ENCODE data around the gene HOXA13. TPM values are rescaled to one million over a fixed set of nuclear protein-coding genes. Genes with fewer than 3 reads are reported as not detected.

Gene HOXA13
- total and polyA plus RNA-seq, 4 donors = 0.10 TPM; not detected in 3

GRCh38 chr7:27157702-27158431 lies 42.0 kb downstream of the HOXA13 start:
- Histone ChIP-seq H3K36me3 (ENCODE audit: control insufficient read depth, insufficient read depth, low read length) (peaks cover 17% of the 10 kb centered on the region), H3K9me3 (ENCODE audit: control insufficient read depth, insufficient read depth, low read length) (no peaks in the 10 kb centered on the region), H3K27ac (ENCODE audit: low read depth, low read length) (peak overlapping the region; percentile 99), H3K27me3 (ENCODE audit: control insufficient read depth, insufficient read depth, low read length) (peaks cover 11% of the 10 kb centered on the region), H3K4me1 (ENCODE audit: control insufficient read depth, insufficient read depth, low read length) (peaks cover 74% of the 10 kb centered on the region), H3K4me3 (ENCODE audit: low read depth, low read length) (peak overlapping the region; percentile 74)
- peak in 1 of 6 donors; percentile 54 for DNase-seq (ENCODE audit: low read depth in 4 of 6, low spot score in 6 of 6)
- WGBS (ENCODE audit: insufficient coverage) = 31% methylated on average over 13 of the region's 30 CpGs

GRCh38 chr7:27156916-27157701 lies 42.8 kb downstream of the HOXA13 start:
- peak overlapping the region; percentile 99 for H3K27ac ChIP-seq (ENCODE audit: low read depth, low read length)
- peaks cover 11% of the 10 kb centered on the region for H3K27me3 ChIP-seq (ENCODE audit: control insufficient read depth, insufficient read depth, low read length)
- peaks cover 80% of the 10 kb centered on the region for H3K4me1 ChIP-seq (ENCODE audit: control insufficient read depth, insufficient read depth, low read length)

GRCh38 chr7:27156508-27156898 lies 43.4 kb downstream of the HOXA13 start, which contains the start of gene HOXA7:
Gene HOXA7 (minus strand): TSS chr7:27156675. CDS start chr7:27156545, 130 bp downstream.
- H3K9me3 ChIP-seq (ENCODE audit: control insufficient read depth, insufficient read depth, low read length) = no peaks in the 10 kb centered on the region
- peaks cover 11% of the 10 kb centered on the region for H3K27me3 ChIP-seq (ENCODE audit: control insufficient read depth, insufficient read depth, low read length)
- H3K27ac ChIP-seq (ENCODE audit: low read depth, low read length) = peak within 1 kb of the TSS; percentile 99
- peak within 1 kb of the TSS; percentile 74 for H3K4me3 ChIP-seq (ENCODE audit: low read depth, low read length)
- WGBS (ENCODE audit: insufficient coverage) = 0% methylated on average over 27 of the region's 33 CpGs
- DNase-seq (ENCODE audit: low read depth in 4 of 6, low spot score in 6 of 6) = peak in 4 of 6 donors; percentile 81 to 97 (median 91)
- peaks cover 80% of the 10 kb centered on the region for H3K4me1 ChIP-seq (ENCODE audit: control insufficient read depth, insufficient read depth, low read length)
- peaks cover 12% of the 10 kb centered on the region for H3K36me3 ChIP-seq (ENCODE audit: control insufficient read depth, insufficient read depth, low read length)

More at GRCh38 chr7:27156916-27157701, 42.8 kb downstream of the HOXA13 start:
- Histone ChIP-seq H3K36me3 (ENCODE audit: control insufficient read depth, insufficient read depth, low read length) (peaks cover 17% of the 10 kb centered on the region), H3K9me3 (ENCODE audit: control insufficient read depth, insufficient read depth, low read length) (no peaks in the 10 kb centered on the region), H3K4me3 (ENCODE audit: low read depth, low read length) (peak overlapping the region; percentile 74)
- WGBS (ENCODE audit: insufficient coverage) = 11% methylated on average over 17 of the region's 30 CpGs
- peak in 1 of 6 donors; percentile 78 for DNase-seq (ENCODE audit: low read depth in 4 of 6, low spot score in 6 of 6)

DNA sequence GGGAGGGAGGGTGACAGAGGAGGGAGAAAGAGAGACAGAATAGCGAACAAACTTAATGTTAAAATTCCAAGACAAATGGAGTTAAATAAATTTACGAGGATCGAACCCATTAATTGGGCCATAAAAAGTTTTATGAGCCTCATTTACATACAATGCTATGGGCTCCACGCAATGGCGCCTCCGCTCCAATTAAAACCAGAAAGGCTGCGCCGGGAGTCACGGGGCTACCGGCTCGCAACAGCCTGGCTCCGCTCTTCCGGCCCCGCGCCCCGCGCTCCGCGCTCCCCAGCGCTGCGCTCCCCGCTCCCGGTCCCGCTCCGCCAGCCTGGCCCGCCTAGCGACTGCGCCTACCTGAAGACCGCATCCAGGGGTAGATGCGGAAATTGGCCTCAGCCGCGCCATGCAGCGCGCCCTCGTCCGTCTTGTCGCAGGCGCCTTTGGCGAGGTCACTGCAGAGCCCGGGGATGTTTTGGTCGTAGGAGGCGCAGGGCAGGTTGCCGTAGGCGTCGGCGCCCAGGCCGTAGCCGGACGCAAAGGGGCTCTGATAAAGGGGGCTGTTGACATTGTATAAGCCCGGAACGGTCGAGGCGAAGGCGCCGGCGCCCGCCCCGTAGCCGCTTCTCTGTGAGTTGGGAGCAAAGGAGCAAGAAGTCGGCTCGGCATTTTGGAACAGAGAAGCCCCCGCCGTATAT lies 43.9 kb downstream of the HOXA13 start:
- peak overlapping the region; percentile 99 for H3K27ac ChIP-seq (ENCODE audit: low read depth, low read length)
- no peaks in the 10 kb centered on the region for H3K9me3 ChIP-seq (ENCODE audit: control insufficient read depth, insufficient read depth, low read length)
- peaks cover 82% of the 10 kb centered on the region for H3K4me1 ChIP-seq (ENCODE audit: control insufficient read depth, insufficient read depth, low read length)
- H3K27me3 ChIP-seq (ENCODE audit: control insufficient read depth, insufficient read depth, low read length) = peaks cover 11% of the 10 kb centered on the region
- peak in 1 of 6 donors; percentile 78 for DNase-seq (ENCODE audit: low read depth in 4 of 6, low spot score in 6 of 6)
- peaks cover 12% of the 10 kb centered on the region for H3K36me3 ChIP-seq (ENCODE audit: control insufficient read depth, insufficient read depth, low read length)
- peak overlapping the region; percentile 74 for H3K4me3 ChIP-seq (ENCODE audit: low read depth, low read length)
- under 1% methylated on average over 60 of the region's 63 CpGs for WGBS (ENCODE audit: insufficient coverage)

DNA sequence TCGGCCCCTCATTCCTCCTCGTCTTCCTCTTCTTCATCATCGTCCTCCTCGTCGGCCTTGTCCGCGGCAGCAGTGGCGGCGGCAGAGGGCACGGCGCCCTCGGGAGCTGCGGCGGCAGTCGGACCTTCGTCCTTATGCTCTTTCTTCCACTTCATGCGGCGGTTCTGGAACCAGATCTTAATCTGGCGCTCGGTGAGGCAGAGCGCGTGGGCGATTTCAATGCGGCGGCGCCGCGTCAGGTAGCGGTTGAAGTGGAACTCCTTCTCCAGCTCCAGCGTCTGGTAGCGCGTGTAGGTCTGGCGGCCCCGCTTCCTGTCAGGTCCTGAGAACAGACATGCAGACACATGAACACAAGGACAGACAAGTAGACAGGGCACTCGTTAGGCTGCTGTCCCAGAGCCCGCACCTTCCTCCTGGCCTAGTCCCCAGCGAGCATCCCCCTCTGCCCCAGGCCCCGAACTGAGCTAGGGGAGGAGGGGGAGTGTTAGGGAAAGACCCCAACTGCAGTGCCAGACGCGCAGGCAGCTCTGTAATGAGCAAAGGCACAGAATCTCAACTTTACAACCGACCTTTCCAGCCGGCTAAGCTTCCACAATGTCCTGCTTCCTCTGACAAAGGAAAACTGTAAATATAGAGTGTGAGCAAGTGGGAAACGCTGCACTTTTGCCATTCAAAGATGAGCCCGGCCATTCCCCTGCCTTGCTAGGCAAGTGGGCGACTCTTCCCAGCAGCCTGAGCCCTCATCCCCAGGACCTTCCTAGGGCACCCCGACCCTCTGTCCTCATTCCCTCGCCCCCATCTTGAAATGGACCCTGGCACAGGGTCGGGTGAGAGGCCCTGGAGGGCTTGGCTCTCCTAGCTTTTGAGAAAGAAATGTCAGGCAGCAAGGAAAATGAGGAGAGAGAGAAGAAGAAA lies 44.7 kb downstream of the HOXA13 start:
- Histone ChIP-seq H3K36me3 (ENCODE audit: control insufficient read depth, insufficient read depth, low read length) (peaks cover 12% of the 10 kb centered on the region), H3K9me3 (ENCODE audit: control insufficient read depth, insufficient read depth, low read length) (no peaks in the 10 kb centered on the region), H3K27ac (ENCODE audit: low read depth, low read length) (peak overlapping the region; percentile 99), H3K4me3 (ENCODE audit: low read depth, low read length) (peak overlapping the region; percentile 74), H3K27me3 (ENCODE audit: control insufficient read depth, insufficient read depth, low read length) (peaks cover 11% of the 10 kb centered on the region), H3K4me1 (ENCODE audit: control insufficient read depth, insufficient read depth, low read length) (peaks cover 80% of the 10 kb centered on the region)
- 11% methylated on average over 39 of the region's 48 CpGs for WGBS (ENCODE audit: insufficient coverage)
- peak in 1 of 6 donors; percentile 70 for DNase-seq (ENCODE audit: low read depth in 4 of 6, low spot score in 6 of 6)

- Histone ChIP-seq H3K9me3 (ENCODE audit: control insufficient read depth, insufficient read depth, low read length) (no peaks in the 10 kb centered on the region), H3K36me3 (ENCODE audit: control insufficient read depth, insufficient read depth, low read length) (peaks cover 12% of the 10 kb centered on the region), H3K27ac (ENCODE audit: low read depth, low read length) (peak overlapping the region; percentile 99), H3K4me3 (ENCODE audit: low read depth, low read length) (peak overlapping the region; percentile 74), H3K27me3 (ENCODE audit: control insufficient read depth, insufficient read depth, low read length) (peaks cover 8% of the 10 kb centered on the region), H3K4me1 (ENCODE audit: control insufficient read depth, insufficient read depth, low read length) (peaks cover 76% of the 10 kb centered on the region)
- no peak for DNase-seq (ENCODE audit: low read depth in 4 of 6, low spot score in 6 of 6)
- 40% methylated on average over 8 of the region's 10 CpGs for WGBS (ENCODE audit: insufficient coverage)
Observed at GRCh38 chr7:27154369-27154768, 45.5 kb downstream of the HOXA13 start.

GRCh38 chr7:27153526-27153925 lies 46.4 kb downstream of the HOXA13 start:
- H3K9me3 ChIP-seq (ENCODE audit: control insufficient read depth, insufficient read depth, low read length) = no peaks in the 10 kb centered on the region
- H3K27me3 ChIP-seq (ENCODE audit: control insufficient read depth, insufficient read depth, low read length) = peaks cover 5% of the 10 kb centered on the region
- peak overlapping the region; percentile 99 for H3K27ac ChIP-seq (ENCODE audit: low read depth, low read length)
- peak overlapping the region; percentile 91 for H3K4me3 ChIP-seq (ENCODE audit: low read depth, low read length)
- no peak for DNase-seq (ENCODE audit: low read depth in 4 of 6, low spot score in 6 of 6)
- peaks cover 76% of the 10 kb centered on the region for H3K4me1 ChIP-seq (ENCODE audit: control insufficient read depth, insufficient read depth, low read length)
- peaks cover 14% of the 10 kb centered on the region for H3K36me3 ChIP-seq (ENCODE audit: control insufficient read depth, insufficient read depth, low read length)
- WGBS (ENCODE audit: insufficient coverage) = 43% methylated on average over 3 of the region's 3 CpGs

GRCh38 chr7:27152816-27153442 lies 47.0 kb downstream of the HOXA13 start:
- H3K4me1 ChIP-seq (ENCODE audit: control insufficient read depth, insufficient read depth, low read length) = peaks cover 76% of the 10 kb centered on the region
- H3K27me3 ChIP-seq (ENCODE audit: control insufficient read depth, insufficient read depth, low read length) = no peaks in the 10 kb centered on the region
- H3K4me3 ChIP-seq (ENCODE audit: low read depth, low read length) = peak overlapping the region; percentile 91
- H3K27ac ChIP-seq (ENCODE audit: low read depth, low read length) = peak overlapping the region; percentile 99
- WGBS (ENCODE audit: insufficient coverage) = 20% methylated on average over 14 of the region's 22 CpGs
- H3K9me3 ChIP-seq (ENCODE audit: control insufficient read depth, insufficient read depth, low read length) = no peaks in the 10 kb centered on the region
- peaks cover 14% of the 10 kb centered on the region for H3K36me3 ChIP-seq (ENCODE audit: control insufficient read depth, insufficient read depth, low read length)
- peak in 1 of 6 donors; percentile 64 for DNase-seq (ENCODE audit: low read depth in 4 of 6, low spot score in 6 of 6)

Measured in spinal cord (tissue), 10 donors.